HepG2 (cell line): ENCODE results near the gene CHRNB1. TPM values are rescaled to one million over a fixed set of nuclear protein-coding genes. Genes with fewer than 3 reads are reported as not detected.

Experiments used
- ATAC-seq: fragments of 200-7000 bp; cut with Tn5 transposase; 3 replicates; pipeline ENCODE4 v1.9.1; 2020; ENCODE audit warnings: mild to moderate bottlenecking, moderate library complexity
- BruUV-seq: library from RNA; stranded (reverse); fragments of 400-500 nt; replicated peaks from 2 replicates; lab custom pipeline; 2021; lab: Mats Ljungman, UMichigan
- CTCF ChIA-PET: fragments of 300-600 bp; formaldehyde crosslinking; extraction: SDS; loops from one replicate; lab custom pipeline; 2021; ENCODE audit warnings: low total read pairs, inconsistent platforms, low intra/inter-chr PET ratio; lab: Yijun Ruan, JAX
- POLR2A ChIA-PET: fragments of 350-600 bp; sonication (Branson Sonifier 250); formaldehyde crosslinking; loops from one replicate; lab custom pipeline; 2020; ENCODE audit warnings: antibody characterized with exemption, inconsistent platforms; lab: Yijun Ruan, JAX
- DNase-seq: peaks from one replicate; pipeline ENCODE4 v3.0.0-alpha.2; 2015; ENCODE audit warnings: low spot score
- FAIRE-seq: peaks from 3 replicates; lab custom pipeline; 2011; peaks lifted over from hg19 to GRCh38; lab: Jason Lieb, UNC
- H2AFZ ChIP-seq: one replicate; pipeline ENCODE4 v1.6.1; 2011; ENCODE audit warnings: low read length, inconsistent platforms
- H3K27ac ChIP-seq: fragments of 300-600 bp; 3 replicates; pipeline ENCODE4 v1.8.0; 2011; ENCODE audit warnings: mixed run types, mild to moderate bottlenecking, mixed read lengths, low read length, inconsistent platforms; ENCODE audit not compliant: insufficient read depth; ENCODE audit errors: extremely low read length
- H3K27me3 ChIP-seq, 2 experiments: fragments of 200-600 bp in 1 of 2; 2 replicates in 1 of 2; 3 replicates in 1 of 2; pipeline versions ENCODE4 v1.6.0 to v1.8.0; 2011; ENCODE audit warnings: low read length in 2 of 2, mild to moderate bottlenecking in 2 of 2, moderate library complexity in 2 of 2, inconsistent platforms in 1 of 2; ENCODE audit not compliant: insufficient read depth in 2 of 2, control insufficient read depth in 1 of 2
- H3K36me3 ChIP-seq, 2 experiments: fragments of 200-600 bp in 1 of 2; replicated peaks in 1 of 2; 2 replicates in 1 of 2; 3 replicates in 1 of 2; pipeline versions ENCODE4 v1.5.1 to v1.8.0; 2011; ENCODE audit warnings: low read length in 2 of 2, inconsistent platforms in 1 of 2; ENCODE audit not compliant: insufficient read depth in 2 of 2, control insufficient read depth in 1 of 2
- H3K4me1 ChIP-seq: 2 replicates; pipeline ENCODE4 v1.5.1; 2012; ENCODE audit warnings: low read length, inconsistent platforms; ENCODE audit not compliant: insufficient read depth
- H3K4me2 ChIP-seq: 2 replicates; pipeline ENCODE4 v1.6.0; 2011; ENCODE audit warnings: low read depth, low read length, inconsistent platforms
- H3K4me3 ChIP-seq, 3 experiments: fragments of 200-600 bp in 1 of 3; sonication (generic), shearing (Covaris generic) in 1 of 3; replicated peaks in 1 of 3; 2 replicates each; pipeline ENCODE4 v1.5.1; 2011 to 2016; ENCODE audit warnings: low read length in 3 of 3, inconsistent platforms in 2 of 3, low read depth in 2 of 3, mild to moderate bottlenecking in 2 of 3, control low read depth in 1 of 3, mixed read lengths in 1 of 3; ENCODE audit not compliant: insufficient read depth in 1 of 3
- H3K79me2 ChIP-seq: one replicate; pipeline ENCODE4 v1.6.1; 2011; ENCODE audit warnings: low read length, inconsistent platforms; ENCODE audit not compliant: insufficient read depth
- H3K9ac ChIP-seq: 2 replicates; pipeline ENCODE4 v1.6.0; 2011; ENCODE audit warnings: mild to moderate bottlenecking, low read depth, low read length, inconsistent platforms; ENCODE audit not compliant: insufficient read depth
- H3K9me3 ChIP-seq: 2 replicates; pipeline ENCODE4 v1.5.1; 2012; ENCODE audit warnings: mild to moderate bottlenecking, low read length
- H4K20me1 ChIP-seq: 2 replicates; pipeline ENCODE4 v1.6.0; 2011; ENCODE audit warnings: inconsistent platforms, mild to moderate bottlenecking, low read length, moderate library complexity; ENCODE audit not compliant: insufficient read depth
- DNMT1 ChIP-seq: sonication (generic); formaldehyde crosslinking; IDR thresholded peaks from 2 replicates; pipeline ENCODE4 v1.5.1; 2020; ENCODE audit warnings: mild to moderate bottlenecking, missing genetic modification reagents
- HNRNPUL1 ChIP-seq: fragments of 200-400 bp; formaldehyde crosslinking; IDR thresholded peaks from 2 replicates; pipeline ENCODE4 v1.6.1; 2017; ENCODE audit warnings: low read depth, mild to moderate bottlenecking, low read length, moderate library complexity
- SOX13 ChIP-seq, 3 experiments: fragments of 450-650 bp in 1 of 3; sonication (generic) in 1 of 3; formaldehyde crosslinking in 1 of 3; IDR thresholded peaks in 2 of 3; conservative IDR thresholded peaks in 1 of 3; 2 replicates each; pipeline versions ENCODE4 v1.5.0 to v1.6.1; 2016 to 2020; ENCODE audit warnings: antibody characterized with exemption in 1 of 3, mild to moderate bottlenecking in 1 of 3, missing compliant biosample characterization in 1 of 3, missing genetic modification reagents in 1 of 3, moderate library complexity in 1 of 3
- ZFAT ChIP-seq: sonication (generic); formaldehyde crosslinking; conservative IDR thresholded peaks from 2 replicates; pipeline ENCODE4 v1.8.1; 2023; ENCODE audit warnings: missing genetic modification reagents, inconsistent platforms
- ZNF124 ChIP-seq: sonication (generic); formaldehyde crosslinking; IDR thresholded peaks from 2 replicates; pipeline ENCODE4 v1.4.0; 2020; ENCODE audit warnings: missing genetic modification reagents
- ZNF382 ChIP-seq: sonication (generic); formaldehyde crosslinking; IDR thresholded peaks from 2 replicates; pipeline ENCODE4 v1.5.0; 2020; ENCODE audit warnings: missing genetic modification reagents, mild to moderate bottlenecking, borderline replicate concordance
- ZNF782 ChIP-seq: sonication (generic); formaldehyde crosslinking; IDR thresholded peaks from 2 replicates; pipeline ENCODE4 v1.4.0; 2020; ENCODE audit warnings: missing genetic modification reagents, mild to moderate bottlenecking, borderline replicate concordance
- ZNF83 ChIP-seq: sonication (generic); formaldehyde crosslinking; IDR thresholded peaks from 2 replicates; pipeline ENCODE4 v1.4.0; 2020; ENCODE audit warnings: missing genetic modification reagents, mild to moderate bottlenecking, borderline replicate concordance
- WGBS: methylation state at CpG from one replicate; pipeline ENCODE4 v1.1.6; 2017; ENCODE audit warnings: low lambda C conversion rate; 5-methylcytosine and 5-hydroxymethylcytosine counted together
- in situ Hi-C: cut with HindIII; loops from 2 replicates; pipeline ENCODE4 v1.10.0; 2017; ENCODE audit warnings: low pct_unique_long_range_greater_than_20kb; ENCODE audit not compliant: extremely low pct_ligation_motif_present
- intact Hi-C: fragments of 100-400 bp; cut with micrococcal nuclease; formaldehyde crosslinking; loops from one replicate; pipeline ENCODE4 v1.10.0; 2022; ENCODE audit not compliant: unreplicated experiment
- polyA plus RNA-seq, 8 experiments: library from polyadenylated mRNA; depleted of rRNA in 3 of 8; stranded (reverse) in 7 of 8; unstranded in 1 of 8; fragments of >200 nt; fragmentation: Illumina TruSeq in 4 of 8; extraction: Trizol in 4 of 8; gene quantifications; 2 replicates each; pipeline versions ENCODE4 v1.2.1 to v1.2.3, GENCODE V29; 2011 to 2016; ENCODE audit warnings: low read depth in 4 of 8, missing spikeins in 1 of 8, mixed read lengths in 1 of 8; ENCODE audit not compliant: insufficient read depth in 1 of 8
- total RNA-seq, 5 experiments: library from RNA; depleted of rRNA; stranded (reverse); fragments of >200 nt; fragmentation: Illumina TruSeq; extraction: Trizol; gene quantifications; 2 replicates each; pipeline ENCODE4 v1.2.3, GENCODE V29; 2016; ENCODE audit warnings: low read depth in 1 of 5
- TF ChIP-seq, protein P1 (sequence below): sonication (generic); formaldehyde crosslinking; conservative IDR thresholded peaks from 2 replicates; pipeline ENCODE4 v1.5.0; 2020; ENCODE audit warnings: missing genetic modification reagents
- TF ChIP-seq, protein P2 (sequence below): sonication (generic); formaldehyde crosslinking; IDR thresholded peaks from 2 replicates; pipeline ENCODE4 v1.4.0; 2020; ENCODE audit warnings: mild to moderate bottlenecking, missing genetic modification reagents
- TF ChIP-seq, protein P3 (sequence below): sonication (generic); formaldehyde crosslinking; IDR thresholded peaks from 2 replicates; pipeline ENCODE4 v1.5.0; 2020; ENCODE audit warnings: mild to moderate bottlenecking, missing genetic modification reagents

Gene CHRNB1
- total and polyA plus RNA-seq, 2 of the 13 experiments (the other 11 are each of a cell fraction or from before 2014, with no cell fraction given) = 5.4 to 33.7 TPM

DNA sequence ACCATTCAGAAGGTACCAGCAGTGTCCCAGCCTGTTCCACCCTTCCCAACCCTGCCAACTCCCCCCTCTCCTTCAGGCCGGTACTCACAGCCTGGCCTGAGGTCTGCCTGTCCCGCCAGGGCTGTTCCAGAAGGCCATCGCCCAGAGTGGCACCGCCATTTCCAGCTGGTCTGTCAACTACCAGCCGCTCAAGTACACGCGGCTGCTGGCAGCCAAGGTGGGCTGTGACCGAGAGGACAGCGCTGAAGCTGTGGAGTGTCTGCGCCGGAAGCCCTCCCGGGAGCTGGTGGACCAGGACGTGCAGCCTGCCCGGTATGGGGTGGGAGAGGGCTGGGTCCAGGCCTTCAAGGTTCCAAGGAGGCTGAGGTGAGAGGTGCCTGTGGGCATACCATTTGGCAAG, 30.0 kb upstream of the CHRNB1 start:
- no peak for FAIRE-seq
- Histone ChIP-seq H2AFZ (no peak overlapping the region), H3K9ac (no peak overlapping the region), H3K4me3 (no peak overlapping the region), H3K79me2 (no peaks in the 10 kb centered on the region), H3K27ac (no peak overlapping the region), H3K4me1 (0 out of 2 replicates have a peak, but pooled peaks cover 2% of the 10 kb centered on the region), H3K9me3 (no peaks in the 10 kb centered on the region), H3K4me2 (no peak overlapping the region), H3K36me3 (no peaks in the 10 kb centered on the region), H4K20me1 (no peaks in the 10 kb centered on the region), H3K27me3 (no peaks in the 10 kb centered on the region)
- no peak for TF ChIP-seq ZNF83
- no peak for TF ChIP-seq ZNF782 (CRISPR knock-in tag)
- no peak for TF ChIP-seq HNRNPUL1
- TF ChIP-seq, protein P1, sequence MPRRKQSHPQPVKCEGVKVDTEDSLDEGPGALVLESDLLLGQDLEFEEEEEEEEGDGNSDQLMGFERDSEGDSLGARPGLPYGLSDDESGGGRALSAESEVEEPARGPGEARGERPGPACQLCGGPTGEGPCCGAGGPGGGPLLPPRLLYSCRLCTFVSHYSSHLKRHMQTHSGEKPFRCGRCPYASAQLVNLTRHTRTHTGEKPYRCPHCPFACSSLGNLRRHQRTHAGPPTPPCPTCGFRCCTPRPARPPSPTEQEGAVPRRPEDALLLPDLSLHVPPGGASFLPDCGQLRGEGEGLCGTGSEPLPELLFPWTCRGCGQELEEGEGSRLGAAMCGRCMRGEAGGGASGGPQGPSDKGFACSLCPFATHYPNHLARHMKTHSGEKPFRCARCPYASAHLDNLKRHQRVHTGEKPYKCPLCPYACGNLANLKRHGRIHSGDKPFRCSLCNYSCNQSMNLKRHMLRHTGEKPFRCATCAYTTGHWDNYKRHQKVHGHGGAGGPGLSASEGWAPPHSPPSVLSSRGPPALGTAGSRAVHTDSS (CRISPR knock-in tag) = no peak
- TF ChIP-seq, protein P2, sequence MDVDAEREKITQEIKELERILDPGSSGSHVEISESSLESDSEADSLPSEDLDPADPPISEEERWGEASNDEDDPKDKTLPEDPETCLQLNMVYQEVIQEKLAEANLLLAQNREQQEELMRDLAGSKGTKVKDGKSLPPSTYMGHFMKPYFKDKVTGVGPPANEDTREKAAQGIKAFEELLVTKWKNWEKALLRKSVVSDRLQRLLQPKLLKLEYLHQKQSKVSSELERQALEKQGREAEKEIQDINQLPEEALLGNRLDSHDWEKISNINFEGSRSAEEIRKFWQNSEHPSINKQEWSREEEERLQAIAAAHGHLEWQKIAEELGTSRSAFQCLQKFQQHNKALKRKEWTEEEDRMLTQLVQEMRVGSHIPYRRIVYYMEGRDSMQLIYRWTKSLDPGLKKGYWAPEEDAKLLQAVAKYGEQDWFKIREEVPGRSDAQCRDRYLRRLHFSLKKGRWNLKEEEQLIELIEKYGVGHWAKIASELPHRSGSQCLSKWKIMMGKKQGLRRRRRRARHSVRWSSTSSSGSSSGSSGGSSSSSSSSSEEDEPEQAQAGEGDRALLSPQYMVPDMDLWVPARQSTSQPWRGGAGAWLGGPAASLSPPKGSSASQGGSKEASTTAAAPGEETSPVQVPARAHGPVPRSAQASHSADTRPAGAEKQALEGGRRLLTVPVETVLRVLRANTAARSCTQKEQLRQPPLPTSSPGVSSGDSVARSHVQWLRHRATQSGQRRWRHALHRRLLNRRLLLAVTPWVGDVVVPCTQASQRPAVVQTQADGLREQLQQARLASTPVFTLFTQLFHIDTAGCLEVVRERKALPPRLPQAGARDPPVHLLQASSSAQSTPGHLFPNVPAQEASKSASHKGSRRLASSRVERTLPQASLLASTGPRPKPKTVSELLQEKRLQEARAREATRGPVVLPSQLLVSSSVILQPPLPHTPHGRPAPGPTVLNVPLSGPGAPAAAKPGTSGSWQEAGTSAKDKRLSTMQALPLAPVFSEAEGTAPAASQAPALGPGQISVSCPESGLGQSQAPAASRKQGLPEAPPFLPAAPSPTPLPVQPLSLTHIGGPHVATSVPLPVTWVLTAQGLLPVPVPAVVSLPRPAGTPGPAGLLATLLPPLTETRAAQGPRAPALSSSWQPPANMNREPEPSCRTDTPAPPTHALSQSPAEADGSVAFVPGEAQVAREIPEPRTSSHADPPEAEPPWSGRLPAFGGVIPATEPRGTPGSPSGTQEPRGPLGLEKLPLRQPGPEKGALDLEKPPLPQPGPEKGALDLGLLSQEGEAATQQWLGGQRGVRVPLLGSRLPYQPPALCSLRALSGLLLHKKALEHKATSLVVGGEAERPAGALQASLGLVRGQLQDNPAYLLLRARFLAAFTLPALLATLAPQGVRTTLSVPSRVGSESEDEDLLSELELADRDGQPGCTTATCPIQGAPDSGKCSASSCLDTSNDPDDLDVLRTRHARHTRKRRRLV (CRISPR knock-in tag) = no peak
- TF ChIP-seq, protein P3, sequence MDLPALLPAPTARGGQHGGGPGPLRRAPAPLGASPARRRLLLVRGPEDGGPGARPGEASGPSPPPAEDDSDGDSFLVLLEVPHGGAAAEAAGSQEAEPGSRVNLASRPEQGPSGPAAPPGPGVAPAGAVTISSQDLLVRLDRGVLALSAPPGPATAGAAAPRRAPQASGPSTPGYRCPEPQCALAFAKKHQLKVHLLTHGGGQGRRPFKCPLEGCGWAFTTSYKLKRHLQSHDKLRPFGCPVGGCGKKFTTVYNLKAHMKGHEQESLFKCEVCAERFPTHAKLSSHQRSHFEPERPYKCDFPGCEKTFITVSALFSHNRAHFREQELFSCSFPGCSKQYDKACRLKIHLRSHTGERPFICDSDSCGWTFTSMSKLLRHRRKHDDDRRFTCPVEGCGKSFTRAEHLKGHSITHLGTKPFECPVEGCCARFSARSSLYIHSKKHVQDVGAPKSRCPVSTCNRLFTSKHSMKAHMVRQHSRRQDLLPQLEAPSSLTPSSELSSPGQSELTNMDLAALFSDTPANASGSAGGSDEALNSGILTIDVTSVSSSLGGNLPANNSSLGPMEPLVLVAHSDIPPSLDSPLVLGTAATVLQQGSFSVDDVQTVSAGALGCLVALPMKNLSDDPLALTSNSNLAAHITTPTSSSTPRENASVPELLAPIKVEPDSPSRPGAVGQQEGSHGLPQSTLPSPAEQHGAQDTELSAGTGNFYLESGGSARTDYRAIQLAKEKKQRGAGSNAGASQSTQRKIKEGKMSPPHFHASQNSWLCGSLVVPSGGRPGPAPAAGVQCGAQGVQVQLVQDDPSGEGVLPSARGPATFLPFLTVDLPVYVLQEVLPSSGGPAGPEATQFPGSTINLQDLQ = no peak
- TF ChIP-seq DNMT1 (CRISPR knock-in tag) = no peak
- no peak for TF ChIP-seq ZNF382 (CRISPR knock-in tag)
- no peak for TF ChIP-seq SOX13 (IDR thresholded peaks at IDR 0.05)
- no peak for TF ChIP-seq SOX13 (CRISPR knock-in tag; conservative IDR thresholded peaks at IDR 0.05 in 1 of 2, IDR thresholded peaks at IDR 0.05 in 1 of 2)
- TF ChIP-seq ZNF124 (CRISPR knock-in tag) = no peak
- no peak for TF ChIP-seq ZFAT
- DNase-seq = no peak
- in situ Hi-C loops (no loop called here), intact Hi-C loops (no loop called here)
- ATAC-seq = no peak
- ChIA-PET CTCF (no interaction called here), POLR2A (no interaction called here)
- BruUV-seq = no TSS peak
- 87% methylated on average over 7 of the region's 14 CpGs for WGBS
